Lung microvascular endothelial cell (primary cell): ENCODE data around the gene DEPDC7. TPM values are rescaled to one million over a fixed set of nuclear protein-coding genes. Genes with fewer than 3 reads are reported as not detected.

Experiments used
- DNase-seq, 2 donors: peaks; one replicate each; pipeline versions ENCODE4 v3.0.0 to v3.0.0-alpha.2; 2010; ENCODE audit warnings: low read depth in 2 of 2
- total RNA-seq: library from RNA; depleted of rRNA; stranded (reverse); fragments of >200 nt; gene quantifications from 2 replicates; pipeline ENCODE4 v1.2.1, GENCODE V29; 2014

Gene DEPDC7
- total RNA-seq, 1 donor from 2014 or later, result 0.20 TPM

GRCh38 chr11:33059331-33060007, 43.8 kb downstream of the DEPDC7 start:
- no peak for DNase-seq

GRCh38 chr11:33060271-33060670, 44.6 kb downstream of the DEPDC7 start:
- no peak for DNase-seq

- no peak for DNase-seq
These were observed 46.5 kb downstream of the DEPDC7 start for GRCh38 chr11:33062137-33062536.

GRCh38 chr11:33063326-33063881, 47.7 kb downstream of the DEPDC7 start:
- no peak for DNase-seq

- DNase-seq, result no peak
These were observed 48.6 kb downstream of the DEPDC7 start for GRCh38 chr11:33064033-33064825.

GRCh38 chr11:33064866-33065265, 49.2 kb downstream of the DEPDC7 start:
- DNase-seq, result no peak

- peak; percentile 72 to 82 for DNase-seq
These were observed 49.9 kb downstream of the DEPDC7 start for GRCh38 chr11:33065445-33066178.

GRCh38 chr11:33067294-33067693, 51.6 kb downstream of the DEPDC7 start:
- no peak for DNase-seq

- DNase-seq, result no peak
These were observed 53.1 kb downstream of the DEPDC7 start for GRCh38 chr11:33068611-33069340.

- no peak for DNase-seq
These were observed 56.8 kb downstream of the DEPDC7 start for GRCh38 chr11:33072465-33072864.

Other genes starting within 250 kb of the DEPDC7 start
- gene CCDC73, start 221.2 kb upstream of the DEPDC7 start, total RNA-seq, result not detected in 2 replicates
- 0.22 and 2.6 TPM in 2 replicates for gene PRRG4, start 186.0 kb upstream of the DEPDC7 start, total RNA-seq
- gene QSER1, start 123.1 kb upstream of the DEPDC7 start, total RNA-seq, result 8.3 and 8.7 TPM in 2 replicates
- 9.6 and 13.1 TPM in 2 replicates for gene TCP11L1, start 23.7 kb downstream of the DEPDC7 start, total RNA-seq
- gene CSTF3, start 145.6 kb downstream of the DEPDC7 start, total RNA-seq, result 14.3 and 15.5 TPM in 2 replicates
- gene HIPK3, start 241.5 kb downstream of the DEPDC7 start, total RNA-seq, result 45.1 and 107 TPM in 2 replicates